Heart right ventricle (tissue), 16 donors: ENCODE measurements around the gene HBP1. TPM values are rescaled to one million over a fixed set of nuclear protein-coding genes. Genes with fewer than 3 reads are reported as not detected.

Experiments
- ATAC-seq, 8 donors: fragments of 200-7000 bp; cut with Tn5 transposase; one replicate each; pipeline ENCODE4 v1.9.1; 2020; ENCODE audit warnings: mild to moderate bottlenecking in 8 of 8, moderate library complexity in 8 of 8, moderate number of reproducible peaks in 1 of 8
- DNase-seq, 2 donors: peaks; one replicate each; pipeline ENCODE4 v3.0.0-alpha.2; 2020
- H3K27ac ChIP-seq, 10 donors: fragments of 200-600 bp; sonication (generic) in 2 of 10; one replicate each; pipeline versions ENCODE4 v1.5.0 to v1.8.0; 2020 to 2022; ENCODE audit warnings: mild to moderate bottlenecking in 3 of 10
- H3K27me3 ChIP-seq, 7 donors: fragments of 200-600 bp; one replicate each; pipeline ENCODE4 v1.8.0; 2021 to 2022; ENCODE audit warnings: mild to moderate bottlenecking in 2 of 7
- H3K36me3 ChIP-seq, 9 donors: fragments of 200-600 bp; sonication (generic) in 1 of 9; one replicate each; pipeline versions ENCODE4 v1.5.0 to v1.8.0; 2020 to 2022; ENCODE audit warnings: mild to moderate bottlenecking in 2 of 9
- H3K4me1 ChIP-seq, 9 donors: fragments of 200-600 bp; sonication (generic) in 1 of 9; one replicate each; pipeline versions ENCODE4 v1.5.0 to v1.8.0; 2020 to 2022; ENCODE audit warnings: mild to moderate bottlenecking in 4 of 9
- H3K4me3 ChIP-seq, 10 donors: fragments of 200-600 bp; sonication (generic) in 2 of 10; one replicate each; pipeline versions ENCODE4 v1.5.0 to v1.8.0; 2020 to 2022; ENCODE audit warnings: mild to moderate bottlenecking in 7 of 10, moderate library complexity in 2 of 10
- H3K9me3 ChIP-seq, 11 donors: fragments of 200-600 bp in 10 of 11; sonication (generic) in 2 of 11; one replicate each; pipeline versions ENCODE4 v1.5.0 to v1.8.0; 2013 to 2022; ENCODE audit warnings: mild to moderate bottlenecking in 2 of 11, control low read depth in 1 of 11, moderate library complexity in 1 of 11
- WGBS, 2 donors: extraction: QIAGEN DNeasy Blood & Tissue Kit; methylation state at CpG; one replicate each; pipeline ENCODE4 v1.1.7; 2013; ENCODE audit warnings: inconsistent platforms in 1 of 2; 5-methylcytosine and 5-hydroxymethylcytosine counted together
- intact Hi-C, 10 donors: fragments of 100-400 bp; cut with DNase I; formaldehyde crosslinking; loops; one replicate each; pipeline versions ENCODE4 v1.11.1 to v1.14.2; 2022
- polyA plus RNA-seq, 2 donors: library from polyadenylated mRNA; stranded (reverse); fragments of 200-250 nt; gene quantifications; one replicate each; pipeline ENCODE4 v1.2.3, GENCODE V29; 2013
- total RNA-seq, 10 donors: library from RNA; stranded (reverse); fragmentation: NEBNext Ultra II Directional in 3 of 10; extraction: Animal tissue kit (Norgen Biotek cat#: 25700) in 3 of 10; gene quantifications; one replicate each; pipeline versions ENCODE4 v1.2.1 to v1.2.4, GENCODE V29; 2021 to 2023
- TF ChIP-seq, protein P1 (sequence below), 9 donors: fragments of 200-600 bp; sonication (generic) in 2 of 9; IDR thresholded peaks; one replicate each; pipeline versions ENCODE4 v1.5.0 to v1.8.0; 2021 to 2022; ENCODE audit warnings: antibody characterized with exemption in 9 of 9, mild to moderate bottlenecking in 5 of 9, moderate library complexity in 1 of 9
- donor health status: Arrhythmogenic right ventricular cardiomyopathy.
- donor health status: ischemic (EF 13 %, LVEDD 7.1; RV severe dilation, severe dysfunction).
- donor health status: healthy with polysubstance abuse.
- donor health status: DM: no; HTN: yes; CAD: no.
- donor health status: DM: no; HTN: no; CAD: no.
- donor health status: ischemic (EF 25% LVEDD 6.9; RV normal size, moderate dysfunction).
- donor health status: ischemic (EF 25% LVEDD 5.7; RV mildly dilated, moderate dysfunction).
- donor health status: healthy.
- donor health status: DM: yes; HTN: yes; CAD: no.
- donor health status: Ischemic cardiomyopathy.
- donor health status: ischemic (EF 35%, LVEDD 5.7; RV mildly dilated, moderate dysfunction).
- donor health status: nonischemic (EF 11% LVEDD 7.7; RV severe dilation, severe dysfunction).
- donor health status: DM: yes; HTN: yes; CAD: no.
- donor health status: PGD.
- donor health status: ischemic (EF 29% LVEDD 5.4; RV normal size, mild dysfunction).
- donor health status: nonischemic (EF 23%, LVEDD 6.1; RV moderate dilation, normal function).

HBP1 gene
- total and polyA plus RNA-seq, 12 donors: 21.4 to 80.3 (median 60.3) TPM

DNA sequence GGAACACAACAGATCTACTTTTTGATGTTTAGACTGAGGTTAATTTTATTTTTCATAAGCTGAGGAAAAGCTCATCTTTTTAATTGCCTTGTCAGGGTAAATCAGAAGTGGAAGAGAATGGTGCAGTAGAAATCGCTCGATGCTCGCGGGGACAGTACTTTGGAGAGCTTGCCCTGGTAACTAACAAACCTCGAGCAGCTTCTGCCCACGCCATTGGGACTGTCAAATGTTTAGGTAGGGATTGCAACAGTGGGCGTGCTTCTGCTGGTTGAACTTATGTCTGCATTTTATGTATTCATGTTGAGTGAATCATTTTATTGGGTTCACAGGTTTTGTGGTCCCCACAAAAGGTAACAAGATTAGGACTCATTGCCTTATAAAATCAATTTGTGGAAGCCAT is 11.7 kb upstream of the HBP1 start:
- no peak overlapping the region for H3K4me3 ChIP-seq
- intact Hi-C loops: no loop called here
- H3K27me3 ChIP-seq: no peaks in the 10 kb centered on the region
- TF ChIP-seq, protein P1, sequence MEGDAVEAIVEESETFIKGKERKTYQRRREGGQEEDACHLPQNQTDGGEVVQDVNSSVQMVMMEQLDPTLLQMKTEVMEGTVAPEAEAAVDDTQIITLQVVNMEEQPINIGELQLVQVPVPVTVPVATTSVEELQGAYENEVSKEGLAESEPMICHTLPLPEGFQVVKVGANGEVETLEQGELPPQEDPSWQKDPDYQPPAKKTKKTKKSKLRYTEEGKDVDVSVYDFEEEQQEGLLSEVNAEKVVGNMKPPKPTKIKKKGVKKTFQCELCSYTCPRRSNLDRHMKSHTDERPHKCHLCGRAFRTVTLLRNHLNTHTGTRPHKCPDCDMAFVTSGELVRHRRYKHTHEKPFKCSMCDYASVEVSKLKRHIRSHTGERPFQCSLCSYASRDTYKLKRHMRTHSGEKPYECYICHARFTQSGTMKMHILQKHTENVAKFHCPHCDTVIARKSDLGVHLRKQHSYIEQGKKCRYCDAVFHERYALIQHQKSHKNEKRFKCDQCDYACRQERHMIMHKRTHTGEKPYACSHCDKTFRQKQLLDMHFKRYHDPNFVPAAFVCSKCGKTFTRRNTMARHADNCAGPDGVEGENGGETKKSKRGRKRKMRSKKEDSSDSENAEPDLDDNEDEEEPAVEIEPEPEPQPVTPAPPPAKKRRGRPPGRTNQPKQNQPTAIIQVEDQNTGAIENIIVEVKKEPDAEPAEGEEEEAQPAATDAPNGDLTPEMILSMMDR (IDR thresholded peaks at IDR 0.05): no peak
- ATAC-seq (no peak), DNase-seq (no peak)
- H3K36me3 ChIP-seq: peaks cover 0 to 16% (median 0%) of the 10 kb centered on the region in 9 donors
- H3K9me3 ChIP-seq: no peaks in the 10 kb centered on the region
- no peaks in the 10 kb centered on the region for H3K4me1 ChIP-seq
- no peak overlapping the region for H3K27ac ChIP-seq
- WGBS, 2 donors: 95 to 96% methylated on average over 7 of the region's 7 CpGs

DNA sequence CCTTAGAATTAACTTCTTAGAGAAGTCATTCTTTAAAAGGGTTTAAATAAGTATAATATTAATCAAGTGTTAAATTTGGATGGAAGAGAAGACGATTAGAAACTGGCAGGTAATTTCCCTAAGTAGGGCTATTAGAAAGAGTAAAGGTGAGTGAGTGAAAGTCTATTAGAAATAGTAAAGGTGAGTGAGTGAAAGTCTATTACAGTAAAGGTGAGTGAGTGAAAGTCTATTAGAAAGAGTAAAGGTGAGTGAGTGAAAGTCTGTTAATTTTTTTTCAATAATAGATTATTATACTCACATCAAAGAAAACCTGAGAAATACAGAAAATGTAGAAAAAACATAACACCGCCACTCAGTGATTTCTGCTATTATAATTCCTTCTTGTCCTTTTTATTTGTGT is 10.8 kb upstream of the HBP1 start:
- TF ChIP-seq, protein P1 (IDR thresholded peaks at IDR 0.05): no peak
- DNase-seq (no peak), ATAC-seq (no peak)
- Histone ChIP-seq H3K27ac (no peak overlapping the region), H3K36me3 (peaks cover 0 to 16% (median 0%) of the 10 kb centered on the region in 9 donors), H3K4me1 (no peaks in the 10 kb centered on the region), H3K27me3 (no peaks in the 10 kb centered on the region), H3K9me3 (no peaks in the 10 kb centered on the region), H3K4me3 (no peak overlapping the region)
- intact Hi-C loops: no loop called here
- 92 to 93% methylated on average over 2 of the region's 2 CpGs for WGBS, 2 donors

DNA sequence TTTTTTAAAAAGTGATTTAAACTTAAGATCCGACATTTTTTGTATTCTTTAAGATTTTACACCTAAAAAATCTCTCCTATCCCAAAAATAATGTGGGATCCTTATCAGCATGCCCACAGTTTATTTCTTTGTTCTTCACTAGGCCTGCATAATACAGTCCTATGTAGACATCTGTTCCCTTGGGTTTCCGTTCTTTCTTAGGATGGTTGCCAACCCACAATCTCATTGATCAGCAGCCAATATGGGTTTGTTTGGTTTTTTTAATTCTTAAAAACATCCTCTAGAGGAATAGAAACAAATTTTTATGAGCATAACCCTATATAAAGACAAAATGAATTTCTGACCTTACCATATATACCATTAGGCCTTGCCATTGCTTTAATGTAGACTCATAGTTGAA is 8.4 kb upstream of the HBP1 start:
- WGBS, 2 donors: 74 to 85% methylated on average over 2 of the region's 2 CpGs

DNA sequence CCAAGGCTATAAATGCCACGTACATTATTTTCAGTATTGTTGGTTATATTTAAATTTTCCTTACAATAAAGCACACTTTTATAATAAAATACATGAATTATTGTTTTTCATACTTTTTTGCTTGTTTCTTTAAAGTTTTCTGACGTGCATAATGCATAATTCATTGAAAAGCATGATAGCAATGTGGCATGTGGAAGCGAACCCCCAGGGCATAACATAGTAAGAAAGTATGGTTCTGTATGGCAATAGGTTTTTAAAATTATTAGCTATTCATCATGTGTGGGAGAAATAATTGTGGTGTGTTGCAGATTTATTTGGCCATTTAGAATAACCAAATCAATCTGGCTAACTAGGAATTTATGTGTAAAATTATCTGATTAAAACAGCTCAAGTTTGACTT is 7.4 kb upstream of the HBP1 start:
- TF ChIP-seq, protein P1 (IDR thresholded peaks at IDR 0.05): no peak
- no peak for ATAC-seq
- Histone ChIP-seq H3K27me3 (no peaks in the 10 kb centered on the region), H3K27ac (no peak overlapping the region), H3K36me3 (peaks cover 0 to 16% (median 0%) of the 10 kb centered on the region in 9 donors), H3K9me3 (no peaks in the 10 kb centered on the region), H3K4me1 (peaks cover 0 to under 1% (median 0%) of the 10 kb centered on the region in 9 donors), H3K4me3 (no peak overlapping the region)
- DNase-seq: no peak
- WGBS, 2 donors: 91% methylated on average over 3 of the region's 3 CpGs
- intact Hi-C loops: no loop called here

More for the DNA sequence above, 8.4 kb upstream of the HBP1 start:
- Histone ChIP-seq H3K27ac (no peak overlapping the region), H3K36me3 (peaks cover 0 to 16% (median 0%) of the 10 kb centered on the region in 9 donors), H3K4me1 (no peaks in the 10 kb centered on the region), H3K9me3 (no peaks in the 10 kb centered on the region), H3K4me3 (no peak overlapping the region), H3K27me3 (no peaks in the 10 kb centered on the region)
- intact Hi-C loops: no loop called here
- TF ChIP-seq, protein P1 (IDR thresholded peaks at IDR 0.05): no peak
- DNase-seq (no peak), ATAC-seq (no peak)
